OCI-LY7 (cell line): ENCODE measurements around the gene RNU7-1. TPM values are rescaled to one million over a fixed set of nuclear protein-coding genes. Genes with fewer than 3 reads are reported as not detected.

Source experiments
- BruUV-seq: library from RNA; stranded (reverse); fragments of 400-500 nt; replicated peaks from 2 replicates; lab custom pipeline; 2021; lab: Mats Ljungman, UMichigan
- CTCF ChIA-PET: fragments of 300-600 bp; sonication (Branson Sonifier 250); formaldehyde crosslinking; loops from one replicate; lab custom pipeline; 2022; ENCODE audit warnings: antibody characterized with exemption; ENCODE audit not compliant: unreplicated experiment; lab: Charles Lee
- POLR2A ChIA-PET: fragments of 300-600 bp; sonication (Branson Sonifier 250); formaldehyde crosslinking; loops from one replicate; lab custom pipeline; 2022; ENCODE audit warnings: antibody characterized with exemption; lab: Charles Lee
- DNase-seq: peaks from one replicate; pipeline ENCODE4 v3.0.0-alpha.2; 2015; ENCODE audit warnings: low spot score
- H2AFZ ChIP-seq: fragments of 200-600 bp; sonication (generic), shearing (Covaris generic); 2 replicates; pipeline ENCODE4 v1.6.1; 2014; ENCODE audit warnings: mild to moderate bottlenecking, antibody characterized with exemption, low read length, moderate library complexity
- H3K27ac ChIP-seq: fragments of 200-600 bp; sonication (generic); 2 replicates; pipeline ENCODE4 v1.5.1; 2014; ENCODE audit warnings: mixed run types, low read depth, mild to moderate bottlenecking, moderate library complexity, low read length, inconsistent platforms; ENCODE audit not compliant: poor library complexity, severe bottlenecking
- H3K36me3 ChIP-seq: fragments of 200-600 bp; sonication (generic); 2 replicates; pipeline ENCODE4 v1.6.1; 2014; ENCODE audit warnings: mild to moderate bottlenecking, antibody characterized with exemption, low read length, moderate library complexity, mixed read lengths; ENCODE audit not compliant: insufficient read depth
- H3K4me1 ChIP-seq: fragments of 200-600 bp; sonication (generic); 2 replicates; pipeline ENCODE4 v1.5.1; 2014; ENCODE audit warnings: mild to moderate bottlenecking, low read length; ENCODE audit not compliant: insufficient read depth, poor library complexity, severe bottlenecking
- H3K4me2 ChIP-seq: fragments of 200-600 bp; sonication (generic); 2 replicates; pipeline ENCODE4 v1.6.1; 2014; ENCODE audit warnings: mild to moderate bottlenecking, low read length
- H3K4me3 ChIP-seq: fragments of 200-600 bp; sonication (generic); 2 replicates; pipeline ENCODE4 v1.5.1; 2014; ENCODE audit warnings: mild to moderate bottlenecking, low read depth, low read length; ENCODE audit not compliant: poor library complexity, severe bottlenecking
- H3K79me2 ChIP-seq: fragments of 200-600 bp; sonication (generic); 2 replicates; pipeline ENCODE4 v1.6.1; 2016; ENCODE audit warnings: low read depth, mild to moderate bottlenecking, low read length, moderate library complexity, mixed read lengths; ENCODE audit not compliant: insufficient read depth
- H3K9me2 ChIP-seq: fragments of 200-600 bp; sonication (generic); 2 replicates; pipeline ENCODE4 v1.6.1; 2016; ENCODE audit warnings: mild to moderate bottlenecking, low read length, mixed read lengths; ENCODE audit not compliant: insufficient read depth
- H3K9me3 ChIP-seq: fragments of 200-600 bp; sonication (generic); 2 replicates; pipeline ENCODE4 v1.6.1; 2014; ENCODE audit warnings: mild to moderate bottlenecking, mixed run types, low read length, mixed read lengths
- H4K20me1 ChIP-seq: fragments of 200-600 bp; sonication (generic); 2 replicates; pipeline ENCODE4 v1.6.1; 2014; ENCODE audit warnings: mild to moderate bottlenecking, antibody characterized with exemption, low read length, moderate library complexity, mixed read lengths; ENCODE audit not compliant: insufficient read depth
- CTCF ChIP-seq: fragments of 200-600 bp; sonication (generic); conservative IDR thresholded peaks from 2 replicates; pipeline ENCODE4 v1.5.1; 2014; ENCODE audit warnings: mild to moderate bottlenecking, antibody characterized with exemption, low read length, moderate library complexity, mixed read lengths
- EZH2phosphoT487 ChIP-seq: fragments of 200-600 bp; sonication (generic); IDR thresholded peaks from 2 replicates; pipeline ENCODE4 v1.6.1; 2018; ENCODE audit warnings: low read depth, borderline replicate concordance, mild to moderate bottlenecking, mixed run types, antibody characterized with exemption, low read length, moderate library complexity, mixed read lengths
- intact Hi-C: fragments of 100-400 bp; cut with micrococcal nuclease; formaldehyde crosslinking; loops from one replicate; pipeline ENCODE4 v1.10.0; 2022; ENCODE audit not compliant: unreplicated experiment
- total RNA-seq, 2 experiments: library from RNA; depleted of rRNA in 1 of 2; stranded (reverse); fragments of >200 nt in 1 of 2; shearing (Covaris generic) in 1 of 2; gene quantifications; 2 replicates each; pipeline ENCODE4 v1.2.3, GENCODE V29; 2014 to 2022

Gene RNU7-1
- total RNA-seq, 2 experiments from 2014 or later = not detected

- BruUV-seq = no TSS peak
- TF ChIP-seq CTCF (no peak), EZH2phosphoT487 (no peak)
- POLR2A ChIA-PET = interaction anchor here (0.6 kb wide), 2 partner anchors 19 to 31 kb away, joined by 3 read pairs; no protein-coding TSS in a partner anchor
These were observed 14.8 kb upstream of the RNU7-1 start for GRCh38 chr12:6928703-6929407.

GRCh38 chr12:6929466-6930452 is 13.9 kb upstream of the RNU7-1 start:
- H3K4me2 ChIP-seq = no peak overlapping the region
- POLR2A ChIA-PET = no interaction called here
- no peaks in the 10 kb centered on the region for H3K9me3 ChIP-seq
- DNase-seq = no peak
- peaks cover 11% of the 10 kb centered on the region for H3K4me1 ChIP-seq
- no peaks in the 10 kb centered on the region for H3K9me2 ChIP-seq
- H4K20me1 ChIP-seq = no peaks in the 10 kb centered on the region
- H3K79me2 ChIP-seq = no peaks in the 10 kb centered on the region
- no peak for TF ChIP-seq CTCF
- TF ChIP-seq EZH2phosphoT487 = no peak
- H3K27ac ChIP-seq = no peak overlapping the region
- intact Hi-C loops = no loop called here
- H3K4me3 ChIP-seq = no peak overlapping the region
- CTCF ChIA-PET = no interaction called here
- no TSS peak for BruUV-seq
- peaks cover 7% of the 10 kb centered on the region; the same call in 1 of the 2 replicates for H3K36me3 ChIP-seq
- H2AFZ ChIP-seq = no peak overlapping the region

More at GRCh38 chr12:6928703-6929407, 14.8 kb upstream of the RNU7-1 start:
- Histone ChIP-seq H3K36me3 (peaks cover 5% of the 10 kb centered on the region; the same call in 1 of the 2 replicates), H3K4me3 (no peak overlapping the region), H3K9me3 (no peaks in the 10 kb centered on the region), H3K9me2 (no peaks in the 10 kb centered on the region), H4K20me1 (no peaks in the 10 kb centered on the region), H3K27ac (no peak overlapping the region), H3K79me2 (no peaks in the 10 kb centered on the region), H2AFZ (no peak overlapping the region), H3K4me1 (peaks cover 20% of the 10 kb centered on the region), H3K4me2 (no peak overlapping the region)
- intact Hi-C loops = no loop called here
- DNase-seq = no peak
- CTCF ChIA-PET = no interaction called here
